GM21717 (cell line): Measurements from ENCODE around the gene IGLL5.

Experiments
- ATAC-seq: cut with Tn5 transposase; IDR thresholded peaks from one replicate; pipeline ENCODE4 v1.9.1; 2021; ENCODE audit warnings: mild to moderate bottlenecking, moderate library complexity; ENCODE audit not compliant: unreplicated experiment

Gene IGLL5

DNA sequence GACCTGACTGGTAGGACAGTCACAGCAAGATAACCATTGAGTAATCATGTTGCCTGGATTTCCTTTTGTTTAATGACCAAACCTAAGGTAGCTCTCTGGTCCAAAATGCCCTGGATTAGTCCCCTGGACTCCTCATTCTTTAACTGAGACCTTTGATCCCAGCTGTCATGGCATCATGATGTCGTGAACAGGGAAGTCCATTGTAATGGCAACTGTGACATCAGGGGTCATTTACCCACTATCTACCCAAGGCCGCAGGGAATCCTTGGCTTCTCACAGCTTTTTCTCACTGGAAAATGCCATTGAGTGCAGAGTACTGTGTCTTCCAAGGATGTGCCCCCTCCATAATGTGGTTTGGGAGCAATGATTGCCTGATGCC lies 29.1 kb upstream of the IGLL5 start:
- no peak for ATAC-seq

DNA sequence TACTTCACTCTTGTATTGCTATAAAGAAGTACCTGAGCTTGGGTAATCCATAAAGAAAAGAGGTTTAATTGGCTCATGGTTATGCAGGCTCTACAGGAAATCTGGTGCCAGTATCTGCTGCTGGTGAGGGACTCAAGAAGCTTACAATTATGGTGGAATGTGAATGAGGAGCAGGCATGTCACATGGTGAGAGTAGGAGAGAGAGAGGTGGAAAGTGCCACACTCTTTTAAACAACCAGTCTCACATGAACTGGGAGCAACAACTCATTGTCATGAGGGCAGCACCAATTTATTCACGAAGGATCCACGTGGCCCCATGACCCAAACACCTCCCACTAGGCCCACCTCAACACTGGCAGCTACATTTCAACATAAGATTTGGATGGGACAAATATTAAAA lies 24.6 kb upstream of the IGLL5 start:
- no peak for ATAC-seq

DNA sequence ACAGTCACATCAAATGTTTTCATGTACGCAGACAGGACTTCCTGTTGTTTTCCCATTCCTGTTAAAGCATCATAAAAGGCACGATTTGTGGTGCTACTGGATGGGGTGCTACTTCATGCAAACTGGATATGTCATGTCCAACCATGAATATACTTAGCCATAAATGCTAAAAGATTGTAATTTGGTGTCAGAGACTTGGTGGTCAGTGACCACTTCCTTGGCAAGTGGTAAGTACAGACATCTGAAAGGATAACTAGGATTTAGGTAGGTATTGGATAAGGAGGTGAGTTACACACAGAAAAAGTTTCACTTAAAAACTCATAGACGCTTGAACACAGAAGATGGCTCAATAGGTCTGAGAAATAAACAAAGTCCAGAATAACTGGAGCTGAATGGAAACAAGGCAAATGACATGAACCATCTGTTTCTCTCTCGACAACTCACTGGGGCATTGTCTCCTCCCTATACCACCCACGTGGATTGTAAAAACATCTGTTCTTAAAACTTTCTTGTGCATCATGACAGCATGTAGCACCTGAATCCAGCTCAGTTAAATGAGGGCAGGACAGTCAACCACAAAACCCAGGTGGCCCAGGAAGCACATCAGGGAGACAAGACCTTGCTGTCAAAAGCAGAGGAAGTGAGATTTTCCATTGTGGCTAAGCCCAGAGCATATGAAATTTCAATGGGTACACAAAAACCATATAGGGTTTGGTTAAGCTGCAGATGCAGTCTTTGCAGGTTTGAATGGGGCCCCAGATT lies 22.1 kb upstream of the IGLL5 start:
- ATAC-seq, result no peak

DNA sequence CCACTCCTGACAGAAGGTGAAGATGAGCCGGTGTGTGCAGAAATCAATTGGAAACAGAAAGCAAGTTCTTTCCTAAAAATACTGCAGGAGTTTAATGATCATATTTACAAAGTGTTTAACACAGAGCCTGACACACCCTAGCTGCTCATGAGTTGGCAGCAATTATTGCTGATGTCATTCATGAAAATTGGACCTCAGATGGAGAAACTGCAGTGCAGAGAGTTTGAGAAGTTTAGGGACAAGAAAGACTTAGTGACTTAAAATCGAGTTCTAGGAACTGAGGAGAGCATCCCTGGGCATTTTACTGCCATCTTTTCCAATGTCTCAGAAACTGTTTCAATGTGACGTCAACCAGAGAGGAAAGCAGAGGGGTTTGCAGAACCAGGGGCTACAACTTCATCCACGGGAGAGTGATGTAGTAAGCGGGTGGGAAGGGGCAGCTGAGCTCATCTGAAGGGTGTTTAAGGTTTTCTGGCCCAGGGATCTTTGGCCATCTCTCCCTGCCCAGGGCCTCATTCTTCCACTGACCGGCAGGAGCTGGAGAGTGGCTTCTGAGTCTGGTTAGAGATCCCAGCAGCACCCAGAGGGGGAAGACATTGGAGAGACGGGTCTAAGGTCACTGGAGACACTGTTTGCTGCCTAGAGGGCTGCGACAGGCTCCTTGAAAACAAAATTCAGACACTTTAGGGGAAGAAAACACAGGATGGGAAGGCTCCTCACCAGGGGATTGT lies 21.1 kb upstream of the IGLL5 start:
- no peak for ATAC-seq

DNA sequence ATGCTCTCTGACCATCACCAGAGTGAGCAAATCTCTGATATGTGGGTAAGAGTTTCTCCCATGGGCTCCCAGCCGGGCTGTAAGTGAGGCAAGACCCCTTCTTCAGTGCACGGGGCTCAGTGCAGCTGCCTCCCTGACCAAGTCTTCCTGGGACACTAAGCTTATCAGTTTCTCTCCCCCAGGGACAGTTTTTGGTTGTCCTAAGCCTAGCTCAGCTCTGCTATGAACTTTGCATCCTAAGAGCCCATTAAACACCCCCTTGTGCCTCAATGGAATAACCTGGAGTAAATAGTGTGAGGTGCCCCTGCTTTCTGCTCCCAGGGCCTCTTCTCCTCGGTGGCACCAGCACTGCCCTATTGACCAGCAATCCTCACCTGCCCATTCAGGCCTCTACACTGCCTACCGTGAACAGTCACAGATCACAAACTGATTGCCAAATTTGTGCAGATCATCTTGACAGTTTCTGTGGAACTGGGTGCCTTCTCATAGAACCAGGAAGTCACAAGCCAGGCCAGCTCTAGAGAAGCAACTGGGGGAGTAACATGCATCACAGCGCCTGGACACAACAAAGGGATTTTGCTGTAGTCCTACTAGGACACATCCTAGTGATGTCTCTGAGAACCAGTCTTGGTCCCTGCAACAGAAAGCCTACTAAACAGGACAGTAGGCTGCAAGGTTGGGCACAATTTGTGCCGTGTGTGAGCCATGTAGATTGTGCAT lies 19.5 kb upstream of the IGLL5 start:
- ATAC-seq, result no peak

DNA sequence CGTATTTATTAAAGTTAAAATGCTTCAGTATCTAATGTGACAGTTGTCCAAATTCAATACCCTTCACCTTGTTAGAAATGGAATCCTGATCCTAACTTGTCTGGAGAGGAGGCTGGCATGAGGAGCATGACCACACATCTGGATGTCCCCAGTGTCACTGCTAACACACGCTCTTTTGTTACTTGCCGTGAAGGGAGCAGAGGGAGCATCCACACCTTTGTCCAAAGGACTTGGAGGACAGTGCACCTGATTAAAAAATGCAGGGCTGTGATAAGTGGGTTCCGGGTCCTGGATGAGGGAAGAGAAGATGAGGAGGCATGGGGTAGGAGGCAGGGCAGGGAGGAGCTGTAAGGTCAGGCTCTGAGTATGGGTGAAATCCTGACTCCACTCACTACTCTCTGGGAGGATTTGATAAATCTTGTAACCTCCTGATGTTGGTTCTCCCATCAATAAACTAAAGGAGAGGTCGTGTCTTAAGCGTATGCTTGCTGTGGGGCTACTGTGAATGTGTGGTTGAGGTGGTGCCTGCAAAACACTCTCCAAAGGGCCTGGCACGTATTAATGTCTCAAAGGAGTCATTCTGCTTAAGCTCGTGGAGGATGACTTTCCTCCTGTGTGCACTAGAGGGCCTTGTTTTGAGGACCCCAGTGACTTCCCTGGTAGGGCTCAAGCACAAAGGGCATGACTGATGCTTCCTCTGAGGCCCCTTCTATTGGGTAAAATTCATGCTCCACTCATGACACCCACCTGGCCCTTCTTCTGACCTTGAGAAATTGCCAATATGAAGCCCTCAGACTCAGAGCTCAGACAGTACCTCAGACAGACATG lies 16.8 kb upstream of the IGLL5 start:
- no peak for ATAC-seq

DNA sequence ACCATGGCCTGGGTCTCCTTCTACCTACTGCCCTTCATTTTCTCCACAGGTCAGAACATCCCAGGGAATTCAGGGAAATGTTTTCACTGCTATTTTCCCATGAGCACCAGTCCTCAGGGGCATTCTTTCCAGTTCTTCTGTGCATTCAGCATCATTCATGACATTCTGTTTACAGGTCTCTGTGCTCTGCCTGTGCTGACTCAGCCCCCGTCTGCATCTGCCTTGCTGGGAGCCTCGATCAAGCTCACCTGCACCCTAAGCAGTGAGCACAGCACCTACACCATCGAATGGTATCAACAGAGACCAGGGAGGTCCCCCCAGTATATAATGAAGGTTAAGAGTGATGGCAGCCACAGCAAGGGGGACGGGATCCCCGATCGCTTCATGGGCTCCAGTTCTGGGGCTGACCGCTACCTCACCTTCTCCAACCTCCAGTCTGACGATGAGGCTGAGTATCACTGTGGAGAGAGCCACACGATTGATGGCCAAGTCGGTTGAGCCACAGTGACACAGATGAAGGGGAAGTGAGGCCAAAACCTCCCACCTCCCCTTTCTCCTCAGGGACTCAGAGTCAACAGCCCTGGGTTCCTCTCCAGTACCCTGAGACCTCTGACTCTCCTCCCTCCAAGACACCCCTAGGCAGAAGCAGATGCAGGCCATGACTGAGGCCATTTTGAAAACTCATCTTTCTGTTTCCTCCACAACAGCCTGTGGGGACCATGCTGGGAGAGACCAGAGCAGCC lies 15.9 kb upstream of the IGLL5 start:
- ATAC-seq, result no peak

DNA sequence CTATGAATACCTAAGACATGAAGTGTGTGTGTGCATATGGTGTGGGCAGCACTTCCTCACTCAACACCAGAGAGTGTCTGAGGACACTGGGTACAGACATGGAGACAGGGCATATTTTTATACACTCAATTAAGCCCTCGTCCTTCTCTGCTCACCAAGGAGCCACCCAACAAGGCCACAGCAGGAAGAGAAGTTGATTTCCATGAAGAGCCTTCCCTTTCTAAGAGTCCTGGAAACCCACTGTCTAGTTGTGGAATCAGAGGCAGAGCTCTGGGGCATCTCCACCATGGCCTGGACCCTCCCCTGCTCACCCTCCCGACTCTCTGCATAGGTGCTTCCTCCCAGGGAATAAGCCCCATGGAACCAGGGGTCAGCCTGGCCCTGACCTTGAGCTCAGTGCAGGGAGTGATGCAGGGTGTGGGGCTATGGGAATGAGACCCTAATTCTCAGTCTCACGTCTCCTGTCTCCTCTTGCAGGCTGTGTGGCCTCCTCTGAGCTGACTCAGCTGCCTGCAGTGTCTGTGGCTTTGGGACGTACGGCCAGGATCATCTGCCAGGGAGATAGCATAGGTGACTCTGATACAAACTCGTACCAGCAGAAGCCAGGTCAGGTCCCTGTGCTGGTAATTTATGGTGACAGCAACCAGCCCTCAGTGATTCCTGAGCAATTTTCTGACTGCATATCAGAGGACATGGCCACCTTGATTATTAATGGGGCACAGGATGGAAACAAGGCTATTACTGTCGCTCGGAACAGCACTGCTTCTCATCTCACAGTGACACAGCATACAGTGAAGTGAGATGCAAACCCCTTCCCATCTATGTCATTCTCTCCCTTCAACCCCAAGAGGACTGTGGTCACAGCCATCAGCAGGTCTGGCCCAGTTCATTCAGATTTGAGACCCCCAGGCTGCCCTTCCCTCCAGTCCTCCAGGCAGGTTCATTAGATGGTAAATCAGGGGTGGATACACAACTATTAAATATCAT lies 14.6 kb upstream of the IGLL5 start:
- no peak for ATAC-seq

DNA sequence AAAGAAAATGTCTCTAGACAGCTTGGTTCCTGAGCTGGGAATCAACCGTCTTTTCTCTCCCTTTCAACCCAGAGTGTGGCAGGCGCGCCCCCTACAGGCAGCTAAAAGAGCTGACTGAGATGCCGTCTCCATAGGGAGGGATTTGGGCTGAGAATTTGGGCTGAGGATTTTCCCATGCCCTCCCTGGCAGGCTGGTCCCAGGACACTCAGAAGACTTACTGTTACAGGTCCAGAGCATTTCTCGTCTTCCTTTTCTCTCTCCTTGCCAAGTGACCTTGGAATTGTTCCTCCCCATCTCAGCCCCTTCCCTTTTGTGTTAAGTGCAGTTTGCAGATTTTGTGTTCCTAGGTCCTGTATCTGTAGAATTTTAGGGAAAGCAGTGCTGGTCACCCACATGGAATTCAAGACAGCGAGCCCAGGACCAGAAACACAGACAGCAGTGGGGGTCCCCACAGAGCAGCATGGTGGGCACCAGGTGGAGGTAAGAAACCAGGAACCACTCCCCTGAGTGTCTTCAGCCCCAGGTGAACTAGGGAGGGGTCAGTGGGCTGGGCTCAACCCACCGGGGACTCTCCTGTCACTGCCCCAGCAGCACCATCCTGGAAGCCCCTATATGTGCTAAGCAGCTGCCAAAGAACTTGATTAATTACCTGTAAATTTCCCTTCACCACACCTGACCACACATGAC lies 9.9 kb upstream of the IGLL5 start:
- ATAC-seq, result no peak

DNA sequence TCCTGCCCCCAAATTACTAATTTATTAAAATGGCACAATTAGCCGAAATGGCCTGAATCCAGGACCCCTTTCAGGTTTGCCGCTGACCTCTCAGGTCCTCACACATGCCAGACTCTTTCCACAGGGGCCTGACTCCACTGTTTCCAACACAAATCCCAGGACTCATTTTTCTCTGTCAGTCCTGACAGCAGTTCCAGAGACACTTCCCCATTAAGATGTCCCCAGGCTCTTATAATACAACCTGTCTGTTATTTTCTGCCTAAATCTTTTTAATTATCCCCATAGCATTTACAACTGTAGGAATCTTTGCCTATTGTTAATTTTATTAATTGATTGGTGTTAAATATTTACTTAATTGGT lies 9.4 kb upstream of the IGLL5 start:
- no peak for ATAC-seq

DNA sequence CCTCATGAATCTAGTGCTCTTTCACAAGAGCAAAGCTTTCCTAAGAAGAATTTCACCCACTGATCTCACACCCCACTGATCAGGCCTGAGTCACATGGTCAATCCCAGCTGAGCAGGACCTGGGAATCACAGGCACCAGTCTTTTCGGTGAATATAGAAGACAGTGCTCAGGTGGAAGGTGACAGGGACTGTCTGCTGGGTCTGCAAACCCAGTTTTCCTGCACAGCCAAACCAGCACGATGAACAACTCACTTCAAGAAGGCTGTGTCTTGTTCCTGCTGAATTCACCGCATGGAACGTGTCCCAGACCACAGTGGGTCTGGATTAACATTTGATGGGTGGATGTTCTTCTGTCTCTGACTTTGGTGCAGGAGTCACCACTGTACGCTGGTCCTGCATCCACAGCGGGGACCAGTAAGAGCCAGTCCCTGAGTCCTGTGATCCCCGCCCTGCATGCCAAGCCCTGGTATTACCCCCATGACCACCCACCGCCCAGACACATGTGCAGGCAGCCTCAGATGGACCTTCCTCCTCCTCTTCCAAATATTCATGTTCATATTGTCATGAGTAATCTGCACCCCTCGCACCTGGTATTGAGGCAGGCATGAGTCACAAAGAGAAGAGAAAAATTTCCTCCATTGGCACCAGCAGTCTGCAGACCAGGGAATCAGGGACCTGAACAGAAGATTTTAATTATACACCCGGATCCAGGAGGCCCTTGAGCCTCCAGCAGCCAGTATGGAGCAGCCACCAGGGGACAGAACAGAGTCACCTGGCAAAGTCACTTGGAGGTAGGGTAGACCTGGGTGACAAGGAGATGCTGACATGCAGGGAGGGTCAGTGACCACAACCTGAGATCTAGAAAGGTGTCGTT lies 8.6 kb upstream of the IGLL5 start:
- ATAC-seq, result no peak

DNA sequence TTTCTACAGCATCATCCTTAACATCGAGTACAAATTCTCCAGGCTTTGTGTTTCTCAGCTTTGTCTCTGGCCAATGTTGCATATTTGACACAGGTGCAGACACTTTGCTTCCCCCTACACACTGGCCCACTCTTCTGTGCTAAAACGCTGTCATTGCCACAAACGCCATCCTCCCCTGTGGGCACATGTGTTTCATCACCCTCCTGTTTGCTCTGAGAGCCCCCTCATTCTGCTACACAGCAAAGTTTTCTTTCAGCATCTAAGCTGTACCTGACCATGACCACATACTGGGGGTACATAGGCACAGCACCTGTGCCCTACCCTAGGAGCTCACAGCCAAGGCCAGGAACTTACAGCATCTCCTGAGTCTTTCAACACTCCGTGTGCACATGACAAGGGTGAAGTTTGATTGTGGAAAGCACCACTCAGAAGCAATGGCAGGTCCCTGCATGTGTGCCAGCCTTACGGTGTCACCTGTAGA lies 7.9 kb upstream of the IGLL5 start:
- ATAC-seq, result no peak

DNA sequence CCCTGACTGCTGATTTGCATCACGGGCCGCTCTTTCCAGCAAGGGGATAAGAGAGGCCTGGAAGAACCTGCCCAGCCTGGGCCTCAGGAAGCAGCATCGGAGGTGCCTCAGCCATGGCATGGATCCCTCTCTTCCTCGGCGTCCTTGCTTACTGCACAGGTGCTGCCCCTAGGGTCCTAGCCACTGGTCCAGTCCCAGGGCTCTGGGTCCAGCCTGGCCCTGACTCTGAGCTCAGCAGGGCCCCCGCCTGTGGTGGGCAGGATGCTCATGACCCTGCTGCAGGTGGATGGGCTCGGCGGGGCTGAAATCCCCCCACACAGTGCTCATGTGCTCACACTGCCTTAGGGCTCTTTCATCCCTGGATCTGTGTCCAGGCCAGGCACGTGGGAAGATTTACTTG lies 7.0 kb upstream of the IGLL5 start:
- ATAC-seq, result no peak

DNA sequence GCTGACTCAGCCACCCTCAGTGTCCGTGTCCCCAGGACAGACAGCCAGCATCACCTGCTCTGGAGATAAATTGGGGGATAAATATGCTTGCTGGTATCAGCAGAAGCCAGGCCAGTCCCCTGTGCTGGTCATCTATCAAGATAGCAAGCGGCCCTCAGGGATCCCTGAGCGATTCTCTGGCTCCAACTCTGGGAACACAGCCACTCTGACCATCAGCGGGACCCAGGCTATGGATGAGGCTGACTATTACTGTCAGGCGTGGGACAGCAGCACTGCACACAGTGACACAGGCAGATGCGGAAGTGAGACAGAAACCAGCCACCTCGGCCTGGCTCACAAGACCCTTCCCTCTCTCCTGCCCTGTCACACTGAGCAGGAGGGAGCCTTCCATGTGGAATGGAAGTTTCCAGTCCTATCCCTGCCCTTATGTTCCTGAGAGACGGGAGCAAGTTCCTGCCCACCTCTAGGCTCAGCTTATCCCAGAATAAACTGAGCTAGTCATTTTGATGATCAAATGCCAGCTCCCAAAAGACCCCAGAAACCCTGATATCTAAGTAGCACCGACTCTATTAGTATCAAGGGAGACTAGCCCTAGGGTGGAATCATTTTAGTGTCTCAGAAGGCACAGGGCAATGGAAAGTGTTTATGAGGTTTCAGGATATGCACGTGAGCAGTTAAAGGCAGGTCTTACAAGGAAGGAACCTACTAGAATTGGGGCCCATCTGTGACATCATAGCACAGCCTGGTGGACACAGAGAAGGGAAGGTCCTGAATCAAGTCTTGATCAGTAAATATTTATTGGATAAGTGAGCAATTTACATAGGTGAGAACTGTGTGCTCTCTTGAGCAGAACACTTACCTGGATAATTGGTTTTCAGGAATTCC lies 6.3 kb upstream of the IGLL5 start:
- ATAC-seq, result no peak

DNA sequence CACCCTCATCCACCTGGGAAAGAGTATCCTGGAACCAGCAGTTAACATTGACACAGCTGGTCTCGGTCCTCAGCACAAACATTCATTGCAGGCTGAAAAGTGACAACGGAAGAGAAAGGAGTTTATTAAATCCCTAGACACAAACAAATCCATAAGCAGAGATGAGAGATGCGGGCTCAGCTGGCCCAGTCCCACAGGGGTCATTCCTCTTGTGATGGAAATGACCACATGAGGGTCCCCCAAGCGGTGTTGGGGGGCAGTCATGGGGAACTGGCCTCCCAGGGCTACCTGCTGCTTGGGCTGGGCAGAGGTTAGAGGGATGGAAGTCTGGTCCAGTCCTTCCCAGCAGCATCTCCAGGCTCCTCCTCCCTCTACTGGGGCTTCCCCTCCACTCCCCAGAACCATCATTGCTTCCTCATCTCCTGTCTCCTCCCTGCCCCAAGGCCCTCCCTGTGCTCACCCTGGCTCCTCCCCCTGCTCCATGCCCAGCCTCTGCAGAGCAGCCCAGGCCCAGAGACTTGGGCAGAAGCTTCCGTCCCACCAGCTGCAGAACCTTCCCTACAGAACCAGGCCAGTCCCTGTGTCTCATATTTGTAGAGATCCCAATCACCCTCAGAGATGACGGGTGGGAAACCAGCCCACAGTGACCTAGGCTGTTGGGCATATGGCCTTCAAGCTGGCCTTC lies 5.4 kb upstream of the IGLL5 start:
- no peak for ATAC-seq

DNA sequence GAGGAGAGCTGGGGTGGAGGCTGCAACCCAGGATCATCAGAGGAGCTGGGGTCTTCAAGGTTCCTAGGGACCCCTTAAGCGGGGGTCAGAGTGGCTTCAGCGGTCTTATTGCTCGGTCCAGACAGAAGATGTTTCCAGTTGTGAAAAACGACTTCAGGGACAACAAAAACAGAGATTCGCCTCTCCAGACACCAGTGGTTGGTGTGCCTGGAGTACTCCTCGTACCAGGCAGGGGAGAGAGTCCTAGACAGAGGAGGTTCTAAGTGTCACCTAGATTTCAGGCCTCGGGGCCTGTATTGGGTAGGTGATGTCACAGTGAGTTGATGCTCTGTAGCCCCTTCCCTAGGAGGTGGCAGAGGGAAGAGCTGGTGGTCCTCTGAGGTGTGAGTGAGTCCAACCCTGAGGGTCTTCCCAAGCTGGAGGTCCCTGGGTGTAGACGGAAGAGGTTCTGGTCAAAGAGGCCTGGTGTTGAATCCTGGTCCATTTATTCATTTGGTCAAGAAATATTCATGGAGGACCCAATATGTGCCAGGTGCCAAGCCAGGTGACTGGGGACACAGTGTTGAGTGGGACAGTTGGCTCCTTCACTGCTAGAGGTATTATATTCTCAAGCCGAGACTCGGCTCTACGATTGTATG lies 4.4 kb upstream of the IGLL5 start:
- ATAC-seq, result no peak
